ENCODE data around the gene PPIF. TPM values are rescaled to one million over a fixed set of nuclear protein-coding genes. Genes with fewer than 3 reads are reported as not detected.

Gene PPIF
- total RNA-seq, 4 donors from 2014 or later, result 39.1 to 82.1 (median 67.9) TPM

GRCh38 chr10:79387466-79387973, 40.3 kb downstream of the PPIF start:
- H3K4me1 ChIP-seq, result peaks cover 9% of the 10 kb centered on the region in 2 donors
- no peaks in the 10 kb centered on the region for H3K9me3 ChIP-seq
- ATAC-seq (no peak), DNase-seq (peak in 1 of 2 donors; percentile 10)
- H3K4me3 ChIP-seq, result no peak overlapping the region
- H3K36me3 ChIP-seq, result peaks cover 0 to 20% of the 10 kb centered on the region in 2 donors
- peak overlapping the region in 2 of 4 donors; percentile 9 to 20 for H3K27ac ChIP-seq
- intact Hi-C loops (cut with DNase I; ENCODE audit: low total_unique reads), result no loop called here
- no peak for TF ChIP-seq CTCF (IDR thresholded peaks at IDR 0.05 in 4 of 5, conservative IDR thresholded peaks at IDR 0.05 in 1 of 5)
- no peak for TF ChIP-seq POLR2A (IDR thresholded peaks at IDR 0.05)
- in situ Hi-C loops (cut with MboI; ENCODE audit: low sequenced_read_pairs in 4 of 4), result no loop called here
- H3K27me3 ChIP-seq, result no peaks in the 10 kb centered on the region

GRCh38 chr10:79387974-79388850, 40.9 kb downstream of the PPIF start:
- Histone ChIP-seq H3K27ac (peak overlapping the region in 1 of 4 donors; percentile 20), H3K9me3 (no peaks in the 10 kb centered on the region), H3K27me3 (no peaks in the 10 kb centered on the region), H3K36me3 (peaks cover 0 to 20% of the 10 kb centered on the region in 2 donors), H3K4me1 (peaks cover 9 to 15% of the 10 kb centered on the region in 2 donors), H3K4me3 (no peak overlapping the region)
- no peak for DNase-seq
- TF ChIP-seq CTCF (IDR thresholded peaks at IDR 0.05 in 4 of 5, conservative IDR thresholded peaks at IDR 0.05 in 1 of 5), result no peak
- TF ChIP-seq POLR2A (IDR thresholded peaks at IDR 0.05), result no peak
- in situ Hi-C loops (cut with MboI; ENCODE audit: low sequenced_read_pairs in 4 of 4), result no loop called here
- ATAC-seq, result no peak
- intact Hi-C loops (cut with DNase I; ENCODE audit: low total_unique reads), result no loop called here

- H3K4me3 ChIP-seq, result no peak overlapping the region
- DNase-seq, result no peak
- H3K36me3 ChIP-seq, result peaks cover 0 to 26% of the 10 kb centered on the region in 2 donors
- no peak for ATAC-seq
- H3K9me3 ChIP-seq, result no peaks in the 10 kb centered on the region
- H3K4me1 ChIP-seq, result peaks cover 9 to 16% of the 10 kb centered on the region in 2 donors
- in situ Hi-C loops (cut with MboI; ENCODE audit: low sequenced_read_pairs in 4 of 4) (no loop called here), intact Hi-C loops (cut with DNase I; ENCODE audit: low total_unique reads) (no loop called here)
- no peak overlapping the region for H3K27ac ChIP-seq
- TF ChIP-seq CTCF (IDR thresholded peaks at IDR 0.05 in 4 of 5, conservative IDR thresholded peaks at IDR 0.05 in 1 of 5) (no peak), POLR2A (IDR thresholded peaks at IDR 0.05) (no peak)
- no peaks in the 10 kb centered on the region for H3K27me3 ChIP-seq
These were observed 42.8 kb downstream of the PPIF start for GRCh38 chr10:79390057-79390456.

- no peak overlapping the region for H3K4me3 ChIP-seq
- H3K27ac ChIP-seq, result peak overlapping the region in 2 of 4 donors; percentile 22 to 27
- in situ Hi-C loops (cut with MboI; ENCODE audit: low sequenced_read_pairs in 4 of 4), result no loop called here
- no peaks in the 10 kb centered on the region for H3K9me3 ChIP-seq
- no peak for ATAC-seq
- peaks cover 0 to 26% of the 10 kb centered on the region in 2 donors for H3K36me3 ChIP-seq
- peak in 1 of 2 donors; percentile 13 for DNase-seq
- intact Hi-C loops (cut with DNase I; ENCODE audit: low total_unique reads), result no loop called here
- H3K4me1 ChIP-seq, result peaks cover 9 to 22% of the 10 kb centered on the region in 2 donors
- TF ChIP-seq POLR2A (IDR thresholded peaks at IDR 0.05) (no peak), CTCF (IDR thresholded peaks at IDR 0.05 in 4 of 5, conservative IDR thresholded peaks at IDR 0.05 in 1 of 5) (no peak)
- H3K27me3 ChIP-seq, result no peaks in the 10 kb centered on the region
These were observed 43.4 kb downstream of the PPIF start for GRCh38 chr10:79390551-79391229.

Data from gastrocnemius medialis (tissue), 4 donors.